Measurements from ENCODE around the gene GPR75. TPM values are rescaled to one million over a fixed set of nuclear protein-coding genes. Genes with fewer than 3 reads are reported as not detected.

GPR75 gene
- total RNA-seq, 2 experiments from 2014 or later: 1.6 to 2.0 TPM

DNA sequence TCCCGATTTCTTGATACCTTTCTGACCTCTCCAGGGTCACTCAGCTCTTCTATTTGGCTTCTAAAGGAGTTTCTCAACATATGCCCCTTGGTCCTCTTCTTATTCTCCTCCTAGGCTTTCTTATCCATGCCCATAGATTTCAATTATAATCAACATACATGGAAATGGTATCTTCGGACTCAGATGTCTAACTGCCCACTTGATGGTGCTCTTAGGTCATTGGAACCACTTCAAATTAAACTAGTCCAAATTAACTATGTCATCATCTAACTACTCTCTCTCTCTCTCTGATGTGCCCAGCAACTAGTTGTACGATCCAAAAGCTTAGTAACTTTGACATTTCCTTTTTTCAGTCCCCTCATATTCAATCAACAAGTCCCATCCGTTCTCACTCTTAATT is 43.2 kb upstream of the GPR75 start:
- H3K27ac ChIP-seq (ENCODE audit: low read depth in 1 of 2, low read length in 2 of 2): no peak overlapping the region
- ATAC-seq (ENCODE audit: poor library complexity): no peak
- Mint-ChIP-seq H3K4me1 (ENCODE audit: low read depth) (no peaks in the 10 kb centered on the region), H3K27me3 (no peaks in the 10 kb centered on the region), H3K27ac (no peak overlapping the region), H3K4me3 (no peak overlapping the region), H3K9me3 (no peaks in the 10 kb centered on the region), H3K36me3 (ENCODE audit: low read depth) (peaks cover 84% of the 10 kb centered on the region)
- intact Hi-C loops (cut with DNase I, micrococcal nuclease): loop anchor here in 1 of 2 experiments (10.0 kb wide), 1 partner anchor 812 kb away; no protein-coding TSS in a partner anchor
- H3K9me3 ChIP-seq (ENCODE audit: control insufficient read depth in 1 of 2, insufficient read depth in 1 of 2, low read length in 2 of 2): no peaks in the 10 kb centered on the region
- no peaks in the 10 kb centered on the region for H3K4me1 ChIP-seq (ENCODE audit: insufficient read depth, low read length)
- ChIA-PET CTCF (interaction anchor here (1.2 to 1.6 kb wide), 2 partner anchors 10 to 17 kb away, joined by 3 read pairs; no protein-coding TSS in a partner anchor), POLR2A (no interaction called here)
- DNase-seq: no peak
- peaks cover 87% of the 10 kb centered on the region for H3K36me3 ChIP-seq (ENCODE audit: insufficient read depth, low read length)
- TF ChIP-seq, protein P1, sequence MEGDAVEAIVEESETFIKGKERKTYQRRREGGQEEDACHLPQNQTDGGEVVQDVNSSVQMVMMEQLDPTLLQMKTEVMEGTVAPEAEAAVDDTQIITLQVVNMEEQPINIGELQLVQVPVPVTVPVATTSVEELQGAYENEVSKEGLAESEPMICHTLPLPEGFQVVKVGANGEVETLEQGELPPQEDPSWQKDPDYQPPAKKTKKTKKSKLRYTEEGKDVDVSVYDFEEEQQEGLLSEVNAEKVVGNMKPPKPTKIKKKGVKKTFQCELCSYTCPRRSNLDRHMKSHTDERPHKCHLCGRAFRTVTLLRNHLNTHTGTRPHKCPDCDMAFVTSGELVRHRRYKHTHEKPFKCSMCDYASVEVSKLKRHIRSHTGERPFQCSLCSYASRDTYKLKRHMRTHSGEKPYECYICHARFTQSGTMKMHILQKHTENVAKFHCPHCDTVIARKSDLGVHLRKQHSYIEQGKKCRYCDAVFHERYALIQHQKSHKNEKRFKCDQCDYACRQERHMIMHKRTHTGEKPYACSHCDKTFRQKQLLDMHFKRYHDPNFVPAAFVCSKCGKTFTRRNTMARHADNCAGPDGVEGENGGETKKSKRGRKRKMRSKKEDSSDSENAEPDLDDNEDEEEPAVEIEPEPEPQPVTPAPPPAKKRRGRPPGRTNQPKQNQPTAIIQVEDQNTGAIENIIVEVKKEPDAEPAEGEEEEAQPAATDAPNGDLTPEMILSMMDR (IDR thresholded peaks at IDR 0.05): no peak
- no peak overlapping the region for H3K4me3 ChIP-seq (ENCODE audit: low read length)
- H3K27me3 ChIP-seq (ENCODE audit: control insufficient read depth in 1 of 2, insufficient read depth in 2 of 2, low read length in 2 of 2): no peaks in the 10 kb centered on the region

DNA sequence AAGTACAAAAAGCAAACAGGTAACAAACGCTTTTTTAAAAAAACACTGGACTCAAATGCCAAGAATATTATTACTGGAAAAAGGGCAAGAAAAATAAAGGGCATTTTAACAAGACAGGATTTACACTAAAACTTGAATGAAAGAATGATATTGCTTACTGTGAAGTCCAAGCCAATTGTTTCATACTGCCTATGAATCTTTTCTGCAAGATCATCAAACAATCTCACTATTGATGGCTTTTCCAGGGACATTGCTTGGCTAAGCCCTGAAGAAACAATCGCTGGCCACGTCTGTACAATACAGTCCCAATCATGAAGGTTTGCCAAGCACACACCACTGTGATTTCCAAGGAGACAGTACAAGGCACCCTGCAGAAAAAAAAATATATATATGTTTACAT is 41.4 kb upstream of the GPR75 start:
- peaks cover 87% of the 10 kb centered on the region for H3K36me3 ChIP-seq (ENCODE audit: insufficient read depth, low read length)
- H3K27me3 Mint-ChIP-seq: no peaks in the 10 kb centered on the region
- intact Hi-C loops (cut with DNase I, micrococcal nuclease): loop anchor here in 1 of 2 experiments (10.0 kb wide), 1 partner anchor 814 kb away; no protein-coding TSS in a partner anchor
- H3K9me3 Mint-ChIP-seq: no peaks in the 10 kb centered on the region
- H3K36me3 Mint-ChIP-seq (ENCODE audit: low read depth): peaks cover 84% of the 10 kb centered on the region
- TF ChIP-seq, protein P1 (IDR thresholded peaks at IDR 0.05): no peak
- H3K4me3 ChIP-seq (ENCODE audit: low read length): no peak overlapping the region
- no peaks in the 10 kb centered on the region for H3K9me3 ChIP-seq (ENCODE audit: control insufficient read depth in 1 of 2, insufficient read depth in 1 of 2, low read length in 2 of 2)
- H3K27ac Mint-ChIP-seq: no peak overlapping the region
- no peak overlapping the region for H3K4me3 Mint-ChIP-seq
- no peaks in the 10 kb centered on the region for H3K27me3 ChIP-seq (ENCODE audit: control insufficient read depth in 1 of 2, insufficient read depth in 2 of 2, low read length in 2 of 2)
- H3K4me1 Mint-ChIP-seq (ENCODE audit: low read depth): no peaks in the 10 kb centered on the region
- POLR2A ChIA-PET: no interaction called here
- DNase-seq: no peak
- no peak for ATAC-seq (ENCODE audit: poor library complexity)
- no peaks in the 10 kb centered on the region for H3K4me1 ChIP-seq (ENCODE audit: insufficient read depth, low read length)
- CTCF ChIA-PET: no interaction called here
- no peak overlapping the region for H3K27ac ChIP-seq (ENCODE audit: low read depth in 1 of 2, low read length in 2 of 2)

GRCh38 chr2:53896864-53897263 is 37.1 kb upstream of the GPR75 start:
- no peak overlapping the region for H3K4me3 Mint-ChIP-seq
- Histone ChIP-seq H3K4me3 (ENCODE audit: low read length) (no peak overlapping the region), H3K9me3 (ENCODE audit: control insufficient read depth in 1 of 2, insufficient read depth in 1 of 2, low read length in 2 of 2) (no peaks in the 10 kb centered on the region), H3K36me3 (ENCODE audit: insufficient read depth, low read length) (peaks cover 92% of the 10 kb centered on the region), H3K4me1 (ENCODE audit: insufficient read depth, low read length) (no peaks in the 10 kb centered on the region), H3K27ac (ENCODE audit: low read depth in 1 of 2, low read length in 2 of 2) (no peak overlapping the region), H3K27me3 (ENCODE audit: control insufficient read depth in 1 of 2, insufficient read depth in 2 of 2, low read length in 2 of 2) (no peaks in the 10 kb centered on the region)
- H3K9me3 Mint-ChIP-seq: no peaks in the 10 kb centered on the region
- ChIA-PET POLR2A (no interaction called here), CTCF (interaction anchor here (1.7 kb wide), 1 partner anchor 12 kb away, joined by 4 read pairs; no protein-coding TSS in a partner anchor)
- no peaks in the 10 kb centered on the region for H3K27me3 Mint-ChIP-seq
- no peak overlapping the region for H3K27ac Mint-ChIP-seq
- intact Hi-C loops (cut with DNase I, micrococcal nuclease): no loop called here
- TF ChIP-seq, protein P1 (IDR thresholded peaks at IDR 0.05): no peak
- no peak for DNase-seq
- H3K4me1 Mint-ChIP-seq (ENCODE audit: low read depth): no peaks in the 10 kb centered on the region
- no peak for ATAC-seq (ENCODE audit: poor library complexity)
- peaks cover 95% of the 10 kb centered on the region for H3K36me3 Mint-ChIP-seq (ENCODE audit: low read depth)
